GM13977 (cell line): Measurements from ENCODE around the gene EIF3L.

Experiments
- DNase-seq: peaks from one replicate; pipeline ENCODE4 v3.0.0; 2012; ENCODE audit warnings: low spot score
- CTCF ChIP-seq: IDR thresholded peaks from 2 replicates; pipeline ENCODE4 v1.5.1; 2012; ENCODE audit warnings: mild to moderate bottlenecking, control low read depth; ENCODE audit not compliant: insufficient read depth; ENCODE audit errors: extremely low read depth, missing control alignments
- in situ Hi-C: fragments of 300-500 bp; cut with MboI; formaldehyde crosslinking; loops from one replicate; pipeline ENCODE4 v1.12.0; 2022; ENCODE audit warnings: low sequenced_read_pairs, low pct_unique_long_range_greater_than_20kb, mixed read lengths, inconsistent platforms; ENCODE audit not compliant: unreplicated experiment

The EIF3L gene

GRCh38 chr22:37910890-37911672, 61.9 kb downstream of the EIF3L start:
- in situ Hi-C loops = no loop called here
- TF ChIP-seq CTCF = no peak

GRCh38 chr22:37911697-37912096, 62.5 kb downstream of the EIF3L start:
- TF ChIP-seq CTCF = no peak
- in situ Hi-C loops = no loop called here
- no peak for DNase-seq

More at GRCh38 chr22:37910890-37911672, 61.9 kb downstream of the EIF3L start:
- DNase-seq = no peak

- no peak for DNase-seq
- in situ Hi-C loops = no loop called here
- no peak for TF ChIP-seq CTCF
Observed at GRCh38 chr22:37912171-37912570, 63.0 kb downstream of the EIF3L start.

GRCh38 chr22:37913233-37913721, 64.1 kb downstream of the EIF3L start:
- in situ Hi-C loops = no loop called here
- no peak for TF ChIP-seq CTCF
- no peak for DNase-seq

GRCh38 chr22:37916311-37916710, 67.1 kb downstream of the EIF3L start:
- TF ChIP-seq CTCF = no peak
- in situ Hi-C loops = no loop called here
- no peak for DNase-seq

- in situ Hi-C loops = no loop called here
- TF ChIP-seq CTCF = no peak
- DNase-seq = no peak
Observed at GRCh38 chr22:37917874-37918548, 68.8 kb downstream of the EIF3L start.
